Uterus (tissue), 4 donors: Measurements from ENCODE around the gene EEF1A1. TPM values are rescaled to one million over a fixed set of nuclear protein-coding genes. Genes with fewer than 3 reads are reported as not detected.
"Not testable (repeated sequence)": the region's sequence is repeated elsewhere in the genome, so short reads cannot be mapped to it uniquely, and the experiment has no call there.

Experiments
- DNase-seq, 2 donors: peaks; one replicate each; pipeline ENCODE4 v3.0.0-alpha.2; 2019 to 2020
- H3K27ac ChIP-seq, 2 donors: fragments of 200-600 bp; sonication (generic); 1 replicate in 1 of 2; 2 replicates in 1 of 2; pipeline ENCODE4 v1.5.1; 2016 to 2018
- H3K27me3 ChIP-seq, 2 donors: fragments of 200-600 bp; sonication (generic); one replicate each; pipeline ENCODE4 v1.5.1; 2018 to 2019; ENCODE audit warnings: control low read depth in 1 of 2
- H3K36me3 ChIP-seq, 2 donors: fragments of 200-600 bp; sonication (generic); one replicate each; pipeline ENCODE4 v1.5.1; 2019; ENCODE audit warnings: control low read depth in 1 of 2
- H3K4me1 ChIP-seq, 2 donors: fragments of 200-600 bp; sonication (generic); one replicate each; pipeline ENCODE4 v1.5.1; 2018 to 2019; ENCODE audit warnings: control low read depth in 1 of 2
- H3K4me3 ChIP-seq, 2 donors: fragments of 200-600 bp; sonication (generic); 1 replicate in 1 of 2; 2 replicates in 1 of 2; pipeline ENCODE4 v1.5.1; 2018 to 2019; ENCODE audit warnings: mild to moderate bottlenecking in 1 of 2
- H3K9me3 ChIP-seq, 2 donors: fragments of 200-600 bp; sonication (generic); one replicate each; pipeline ENCODE4 v1.5.1; 2019; ENCODE audit warnings: control low read depth in 1 of 2
- CTCF ChIP-seq, 4 experiments: fragments of 200-600 bp in 2 of 4; fragments of 450-650 bp in 2 of 4; sonication (generic) in 2 of 4; IDR thresholded peaks; one replicate each; pipeline ENCODE4 v1.5.1; 2016 to 2019; ENCODE audit warnings: antibody characterized with exemption in 4 of 4, mild to moderate bottlenecking in 2 of 4, moderate library complexity in 1 of 4
- POLR2A ChIP-seq, 2 donors: fragments of 450-650 bp; IDR thresholded peaks; one replicate each; pipeline ENCODE4 v1.6.1; 2016; ENCODE audit warnings: antibody characterized with exemption in 2 of 2, mild to moderate bottlenecking in 1 of 2, moderate library complexity in 1 of 2
- intact Hi-C: fragments of 100-400 bp; cut with DNase I; formaldehyde crosslinking; loops from one replicate; pipeline ENCODE4 v1.15.1; 2023; ENCODE audit warnings: low total_unique reads
- total RNA-seq, 4 donors: library from RNA; depleted of rRNA in 3 of 4; stranded (reverse); fragments of >200 nt in 3 of 4; gene quantifications; one replicate each; pipeline versions ENCODE4 v1.1.0 to v1.2.4, GENCODE V29; 2014 to 2023
- donor health status: DM: yes; HTN: yes; CAD: no.

Gene EEF1A1
- total RNA-seq, 4 donors from 2014 or later = 11,501 to 26,048 (median 13,655) TPM

- TF ChIP-seq POLR2A (IDR thresholded peaks at IDR 0.05) (no peak), CTCF (IDR thresholded peaks at IDR 0.05) (no peak)
- intact Hi-C loops = no loop called here
- H3K27ac ChIP-seq = no peak overlapping the region
- no peak overlapping the region for H3K4me3 ChIP-seq
- H3K4me1 ChIP-seq = no peaks in the 10 kb centered on the region
- H3K36me3 ChIP-seq = no peaks in the 10 kb centered on the region
- H3K9me3 ChIP-seq = no peaks in the 10 kb centered on the region
- H3K27me3 ChIP-seq = no peaks in the 10 kb centered on the region
- DNase-seq = no peak
Measured at GRCh38 chr6:73558624-73559398, 38.0 kb upstream of the EEF1A1 start.

GRCh38 chr6:73556836-73557235, 36.0 kb upstream of the EEF1A1 start:
- TF ChIP-seq CTCF (IDR thresholded peaks at IDR 0.05) = no peak
- TF ChIP-seq POLR2A (IDR thresholded peaks at IDR 0.05) = no peak
- Histone ChIP-seq H3K27me3 (no peaks in the 10 kb centered on the region), H3K9me3 (no peaks in the 10 kb centered on the region), H3K4me1 (no peaks in the 10 kb centered on the region), H3K4me3 (no peak overlapping the region), H3K36me3 (no peaks in the 10 kb centered on the region), H3K27ac (no peak overlapping the region)
- intact Hi-C loops = no loop called here
- DNase-seq = no peak

GRCh38 chr6:73555380-73555949, 34.6 kb upstream of the EEF1A1 start:
- H3K4me1 ChIP-seq, H3K27ac ChIP-seq, DNase-seq, H3K27me3 ChIP-seq, H3K36me3 ChIP-seq, intact Hi-C loops, H3K9me3 ChIP-seq, H3K4me3 ChIP-seq: not testable (repeated sequence)

GRCh38 chr6:73551115-73551514, 30.3 kb upstream of the EEF1A1 start:
- H3K4me1 ChIP-seq, DNase-seq, intact Hi-C loops, H3K4me3 ChIP-seq, H3K27ac ChIP-seq, H3K36me3 ChIP-seq, H3K9me3 ChIP-seq, H3K27me3 ChIP-seq: not testable (repeated sequence)

- no peak for DNase-seq
- TF ChIP-seq POLR2A (IDR thresholded peaks at IDR 0.05) = no peak
- TF ChIP-seq CTCF (IDR thresholded peaks at IDR 0.05) = no peak
- H3K9me3 ChIP-seq = no peaks in the 10 kb centered on the region
- intact Hi-C loops = no loop called here
- H3K4me3 ChIP-seq = no peak overlapping the region
- H3K27ac ChIP-seq = no peak overlapping the region
- no peaks in the 10 kb centered on the region for H3K36me3 ChIP-seq
- no peaks in the 10 kb centered on the region for H3K27me3 ChIP-seq
- no peaks in the 10 kb centered on the region for H3K4me1 ChIP-seq
Measured at GRCh38 chr6:73548458-73549446, 27.9 kb upstream of the EEF1A1 start.

GRCh38 chr6:73547036-73547435, 26.2 kb upstream of the EEF1A1 start:
- no peak for DNase-seq
- no peak overlapping the region for H3K27ac ChIP-seq
- intact Hi-C loops = no loop called here
- no peaks in the 10 kb centered on the region for H3K27me3 ChIP-seq
- H3K36me3 ChIP-seq = no peaks in the 10 kb centered on the region
- no peak for TF ChIP-seq POLR2A (IDR thresholded peaks at IDR 0.05)
- H3K9me3 ChIP-seq = no peaks in the 10 kb centered on the region
- no peaks in the 10 kb centered on the region for H3K4me1 ChIP-seq
- H3K4me3 ChIP-seq = no peak overlapping the region
